LHCN-M2 (cell line): ENCODE data around the gene PRX. TPM values are rescaled to one million over a fixed set of nuclear protein-coding genes. Genes with fewer than 3 reads are reported as not detected.

Experiments
- total RNA-seq: library from RNA; depleted of rRNA; stranded (reverse); fragments of >200 nt; gene quantifications from 2 replicates; pipeline ENCODE4 v1.2.3, GENCODE V29; 2014; rRNA removed

PRX gene
- total RNA-seq, 1 experiment from 2014 or later, result 1.6 TPM

Other genes starting within 250 kb of the PRX start
- gene MAP3K10, start 222.0 kb downstream of the PRX start, total RNA-seq, result 6.0 and 8.3 TPM in 2 replicates
- not detected in 2 replicates for gene TTC9B, start 195.0 kb downstream of the PRX start, total RNA-seq
- gene CCNP, start 186.7 kb downstream of the PRX start, total RNA-seq, result not detected in 2 replicates
- 93.5 and 94.3 TPM in 2 replicates for gene AKT2, start 128.0 kb downstream of the PRX start, total RNA-seq
- 18.8 and 24.2 TPM in 2 replicates for gene C19orf47, start 65.0 kb downstream of the PRX start, total RNA-seq
- gene PLD3, start 64.7 kb downstream of the PRX start, total RNA-seq, result 338 and 480 TPM in 2 replicates
- gene HIPK4, start 23.2 kb downstream of the PRX start, total RNA-seq, result not detected in 2 replicates
- 21.7 and 31.2 TPM in 2 replicates for gene SERTAD1, start 12.6 kb upstream of the PRX start, total RNA-seq
- 22.8 and 24.1 TPM in 2 replicates for gene SERTAD3, start 31.0 kb upstream of the PRX start, total RNA-seq
- 83.3 and 92.0 TPM in 2 replicates for gene BLVRB, start 52.4 kb upstream of the PRX start, total RNA-seq
- gene SPTBN4, start 53.6 kb upstream of the PRX start, total RNA-seq, result 0.34 and 0.38 TPM in 2 replicates
- 63.5 and 85.6 TPM in 2 replicates for gene SHKBP1, start 163.5 kb upstream of the PRX start, total RNA-seq
- gene LTBP4, start 188.0 kb upstream of the PRX start, total RNA-seq, result 5.0 and 7.3 TPM in 2 replicates